DMS 273 (cell line): ENCODE results near the gene ZGRF1.
A peak's percentile ranks its signal among the peaks of the same experiment; 100 is the strongest.
"Not testable (repeated sequence)": the region's sequence is repeated elsewhere in the genome, so short reads cannot be mapped to it uniquely, and the experiment has no call there.

Experiments used
- DNase-seq: peaks from one replicate; lab custom pipeline; 2025; ENCODE audit not compliant: unreplicated experiment; lab: John Stamatoyannopoulos, UW

Gene ZGRF1

GRCh38 chr4:112636688-112637551 lies at the start of gene ZGRF1, which contains the start of gene LARP7:
Gene ZGRF1 (minus strand): TSS chr4:112636909. CDS start chr4:112633176, 3,733 bp downstream.
Gene LARP7 (plus strand): TSS chr4:112637143. CDS start chr4:112644670, 7,527 bp downstream.
- peak; percentile 98 for DNase-seq

- no peak for DNase-seq
Observed at GRCh38 chr4:112680996-112681395, 44.3 kb upstream of the ZGRF1 start.

- DNase-seq = no peak
Observed at GRCh38 chr4:112677519-112678091, 40.9 kb upstream of the ZGRF1 start.

DNA sequence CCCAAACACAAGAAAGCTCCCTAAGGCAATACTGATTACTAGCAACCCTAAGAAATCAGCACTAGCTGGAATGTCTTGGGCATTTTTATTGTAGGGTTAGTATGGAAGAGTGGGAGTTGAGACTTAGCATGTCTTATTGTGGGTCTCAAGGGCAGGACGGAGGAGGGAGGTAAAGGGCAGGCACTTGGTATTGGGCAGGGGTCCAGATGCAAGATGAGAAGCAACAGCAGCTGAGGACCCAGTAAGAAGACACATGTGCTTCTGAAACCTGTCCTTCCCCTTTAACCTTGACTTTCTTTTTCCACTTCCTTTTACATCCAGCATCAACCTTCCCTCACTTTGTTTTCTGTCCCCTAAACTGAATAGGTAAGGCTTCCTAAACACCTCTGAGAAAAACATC lies 37.7 kb upstream of the ZGRF1 start:
- DNase-seq = no peak

DNA sequence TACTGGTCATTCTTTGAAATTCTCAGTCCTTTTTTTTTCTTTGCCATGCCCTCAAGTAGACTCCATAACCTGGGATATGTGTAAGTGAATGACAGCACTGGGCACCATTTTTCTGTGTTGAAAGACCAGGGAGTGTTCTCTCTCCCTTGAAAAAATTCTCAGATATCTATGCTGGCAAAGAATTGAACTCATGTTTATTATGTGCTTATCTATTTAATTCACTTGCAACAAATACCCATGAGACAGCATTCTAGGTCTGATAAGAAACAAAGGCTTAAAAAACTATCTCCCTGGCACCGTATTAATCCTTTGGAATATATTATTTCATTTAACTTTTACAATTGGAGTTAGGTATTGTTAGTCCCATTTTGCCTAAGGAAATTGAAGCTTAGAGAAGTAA lies 37.0 kb upstream of the ZGRF1 start:
- no peak for DNase-seq

GRCh38 chr4:112673076-112673475 lies 36.4 kb upstream of the ZGRF1 start:
- DNase-seq = no peak

DNA sequence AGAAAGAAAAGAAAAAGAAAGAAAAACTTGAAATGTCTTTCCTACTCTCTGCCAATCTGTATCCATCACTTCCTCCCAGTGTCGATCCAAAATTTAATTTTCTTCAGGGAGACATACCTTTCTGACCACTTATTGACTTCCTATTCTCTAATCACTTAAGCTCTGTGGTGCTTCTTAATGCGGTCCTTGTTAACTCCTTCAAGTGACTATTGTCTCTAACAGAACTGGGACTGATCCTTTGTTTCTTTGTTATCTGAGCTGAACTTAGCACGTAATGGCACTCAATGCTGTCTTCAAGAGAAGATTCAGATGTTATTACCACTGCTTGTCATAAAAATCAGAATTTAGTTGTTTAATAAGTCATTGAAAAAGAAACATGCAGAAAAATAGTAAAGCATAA lies 31.4 kb upstream of the ZGRF1 start:
- DNase-seq = no peak

- no peak for DNase-seq
Observed at GRCh38 chr4:112664611-112665010, 27.9 kb upstream of the ZGRF1 start.

GRCh38 chr4:112656115-112656514 lies 19.4 kb upstream of the ZGRF1 start:
- DNase-seq = not testable (repeated sequence)

DNA sequence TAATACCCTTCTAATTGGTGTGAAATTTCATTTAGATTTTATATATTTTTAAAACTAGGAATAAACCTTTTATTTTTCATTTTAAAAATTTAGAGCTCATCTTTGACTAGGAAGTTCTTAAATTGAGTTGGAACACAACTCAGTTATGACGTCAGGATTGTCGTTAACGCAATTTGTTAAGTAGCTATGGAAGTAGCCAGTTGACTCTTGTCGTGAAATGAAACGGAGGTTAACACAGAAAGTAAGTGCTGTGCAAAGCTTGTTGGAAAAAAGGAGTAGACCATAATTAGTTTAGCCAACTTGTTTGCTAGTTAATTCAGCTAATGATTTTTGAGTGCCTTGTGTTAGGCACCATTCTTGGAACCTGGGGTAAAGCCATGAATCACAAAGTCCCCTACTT lies 18.6 kb upstream of the ZGRF1 start:
- no peak for DNase-seq

GRCh38 chr4:112652216-112652615 lies 15.5 kb upstream of the ZGRF1 start:
- DNase-seq = no peak

DNA sequence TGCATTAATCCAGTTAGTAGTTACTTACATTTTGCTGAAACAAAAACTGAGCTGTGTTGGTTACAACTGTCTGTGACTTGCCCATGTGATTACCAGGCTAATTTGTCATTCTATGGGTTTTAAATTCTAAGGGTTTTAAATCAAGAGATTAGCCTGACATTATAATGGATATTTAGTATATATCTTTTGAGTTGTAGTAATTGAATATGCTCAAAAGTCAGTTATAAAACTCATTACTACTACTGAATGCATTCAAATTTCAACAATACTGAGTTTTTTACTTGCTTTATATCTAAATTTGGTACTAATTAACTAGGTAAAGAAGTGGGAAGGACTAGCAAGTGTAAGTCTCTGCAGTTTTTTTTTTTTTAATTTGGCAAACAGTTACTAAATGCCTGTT lies 14.9 kb upstream of the ZGRF1 start:
- no peak for DNase-seq

DNA sequence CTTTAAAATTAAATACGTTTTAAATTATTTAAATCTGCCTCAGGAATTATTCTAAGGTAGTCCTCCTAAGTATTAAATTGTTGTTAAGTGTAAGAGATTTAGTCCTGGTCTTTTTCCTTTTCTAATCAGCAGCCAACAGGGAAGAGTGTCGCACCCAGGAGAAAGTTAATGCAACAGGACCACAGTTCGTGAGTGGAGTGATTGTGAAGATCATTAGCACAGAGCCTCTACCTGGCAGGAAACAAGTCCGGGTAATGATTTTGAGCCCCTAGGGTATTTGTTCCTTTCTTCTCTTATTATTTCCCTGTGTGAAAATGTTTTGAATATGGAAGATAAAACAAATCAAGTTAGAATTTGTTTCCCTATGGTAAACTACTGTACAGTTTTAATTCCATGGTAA lies 13.6 kb upstream of the ZGRF1 start:
- DNase-seq = no peak

GRCh38 chr4:112649055-112649408 lies 12.3 kb upstream of the ZGRF1 start:
- DNase-seq = no peak

DNA sequence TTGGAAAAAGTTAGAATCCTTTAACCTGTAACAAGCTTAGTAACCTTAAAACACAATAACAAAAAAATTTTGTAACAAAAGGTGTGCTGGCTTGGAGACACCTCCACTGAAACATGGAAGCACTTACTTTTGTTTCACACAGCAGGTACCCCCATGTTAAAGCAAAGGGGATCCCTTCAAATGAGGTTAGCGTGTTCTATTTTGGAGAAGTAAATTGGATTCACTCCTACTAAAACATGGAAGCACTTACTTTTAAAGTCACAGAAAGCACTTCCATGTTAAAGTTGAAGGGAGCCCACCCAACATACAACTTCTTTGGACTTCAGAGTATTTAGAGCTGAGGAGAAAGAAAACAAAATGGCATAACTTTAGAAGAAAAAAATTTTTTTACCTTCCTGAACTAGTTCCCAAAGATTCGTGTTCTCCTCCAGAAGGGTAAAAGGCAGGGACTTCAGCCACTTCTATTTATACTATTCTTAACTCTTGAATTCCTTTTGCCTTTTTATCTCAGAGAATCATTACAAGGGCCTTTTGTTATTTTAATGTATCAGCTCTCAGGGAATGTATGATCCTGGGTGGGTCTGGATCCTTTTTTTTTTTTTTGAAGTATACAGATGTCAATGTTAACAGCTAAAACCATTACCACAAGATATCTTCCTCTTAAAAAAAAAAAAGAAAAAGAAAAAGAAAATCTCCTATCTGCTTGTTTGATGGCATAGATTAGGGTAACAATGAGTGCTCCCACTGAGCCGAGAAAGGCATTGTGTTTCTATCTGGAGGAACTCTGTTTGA lies 11.8 kb upstream of the ZGRF1 start:
- no peak for DNase-seq

DNA sequence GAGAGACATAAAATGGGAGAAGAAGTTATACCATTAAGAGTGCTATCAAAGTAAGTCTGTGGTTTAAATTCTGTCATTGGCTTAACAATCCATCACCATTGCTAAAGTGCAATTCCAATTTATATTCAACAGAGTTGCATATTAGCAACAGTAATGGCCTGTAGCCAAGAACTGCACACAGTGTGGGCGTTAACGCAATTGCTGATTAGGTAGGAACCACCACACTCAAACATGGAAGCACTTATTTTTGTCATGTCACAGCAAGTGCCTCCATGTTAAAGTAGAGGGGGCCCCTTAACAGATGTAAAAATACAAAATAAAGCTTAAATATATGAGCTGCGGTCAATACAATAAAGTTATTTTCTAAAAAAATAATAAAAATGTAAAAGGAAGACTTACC lies 11.1 kb upstream of the ZGRF1 start:
- DNase-seq = peak; percentile 7

DNA sequence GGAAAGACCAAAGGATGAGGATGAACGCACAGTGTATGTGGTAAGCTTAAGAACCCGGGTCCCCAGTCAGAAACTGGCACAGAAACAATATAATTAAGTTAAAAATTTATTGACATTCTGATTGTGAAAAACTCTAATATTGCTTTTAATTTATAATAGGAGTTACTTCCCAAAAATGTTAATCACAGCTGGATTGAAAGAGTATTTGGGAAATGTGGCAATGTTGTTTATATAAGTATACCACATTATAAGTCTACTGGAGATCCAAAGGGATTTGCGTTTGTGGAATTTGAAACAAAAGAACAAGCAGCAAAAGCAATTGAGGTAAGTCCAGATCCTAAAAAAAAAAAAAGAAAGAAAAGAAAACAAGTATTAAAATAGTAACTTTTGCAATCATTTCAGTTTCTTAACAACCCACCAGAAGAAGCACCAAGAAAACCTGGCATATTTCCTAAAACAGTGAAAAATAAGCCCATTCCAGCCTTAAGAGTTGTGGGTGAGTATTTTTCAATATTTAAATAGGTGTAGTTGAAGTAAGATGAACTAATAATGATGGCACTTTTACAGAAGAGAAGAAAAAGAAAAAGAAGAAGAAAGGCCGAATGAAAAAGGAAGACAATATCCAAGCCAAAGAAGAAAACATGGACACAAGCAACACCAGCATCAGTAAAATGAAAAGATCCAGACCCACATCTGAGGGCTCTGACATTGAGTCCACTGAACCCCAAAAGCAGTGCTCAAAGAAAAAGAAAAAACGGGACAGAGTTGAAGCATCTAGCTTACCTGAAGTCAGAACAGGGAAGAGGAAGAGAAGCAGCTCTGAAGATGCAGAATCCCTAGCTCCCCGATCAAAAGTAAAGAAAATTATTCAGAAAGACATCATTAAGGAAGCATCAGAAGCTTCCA lies 10.2 kb upstream of the ZGRF1 start:
- no peak for DNase-seq

GRCh38 chr4:112645541-112646329 lies 9.0 kb upstream of the ZGRF1 start:
- DNase-seq = no peak

DNA sequence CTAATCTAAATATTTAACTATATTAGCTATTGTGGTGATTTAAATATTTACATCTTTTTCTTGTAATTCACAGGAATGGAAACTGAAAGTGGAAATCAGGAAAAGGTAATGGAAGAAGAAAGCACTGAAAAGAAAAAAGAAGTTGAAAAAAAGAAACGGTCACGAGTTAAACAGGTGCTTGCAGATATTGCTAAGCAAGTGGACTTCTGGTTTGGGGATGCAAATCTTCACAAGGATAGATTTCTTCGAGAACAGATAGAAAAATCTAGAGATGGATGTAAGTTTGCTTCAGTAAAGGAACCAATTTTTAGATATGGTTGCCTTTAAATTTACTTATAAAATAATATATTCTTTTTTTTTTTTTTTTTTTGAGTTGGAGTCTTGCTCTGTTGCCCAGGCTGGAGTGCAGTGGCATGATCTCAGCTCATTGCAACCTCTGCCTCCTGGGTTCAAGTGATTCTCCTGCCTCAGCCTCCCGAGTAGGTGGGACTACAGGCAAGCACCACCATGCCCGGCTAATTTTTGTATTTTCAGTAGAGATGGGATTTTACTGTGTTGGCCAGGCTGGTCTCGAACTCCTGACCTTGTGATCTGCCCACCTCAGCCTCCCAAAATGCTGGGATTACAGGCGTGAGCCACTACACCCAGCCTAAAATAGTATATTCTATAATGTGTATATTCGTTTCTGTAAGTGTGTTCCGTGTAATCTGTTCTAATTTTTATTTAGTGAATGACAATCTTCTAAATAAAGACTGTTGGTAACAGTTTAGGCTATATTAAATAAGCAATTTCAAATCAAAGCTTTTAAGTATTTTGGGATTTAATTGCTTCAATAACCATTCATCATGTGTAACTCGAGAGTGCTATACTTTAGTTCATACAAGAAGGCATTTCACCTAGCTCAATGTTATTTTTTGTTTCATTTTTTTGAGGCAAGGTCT lies 8.2 kb upstream of the ZGRF1 start:
- not testable (repeated sequence) for DNase-seq
